Loucy (cell line): ENCODE results near the gene LRP10.

ENCODE experiments used
- H2AFZ ChIP-seq: fragments of 200-600 bp; sonication (generic); 2 replicates; pipeline ENCODE4 v1.6.0; 2016; ENCODE audit warnings: antibody characterized with exemption, mild to moderate bottlenecking, low read length, moderate library complexity
- H3F3A ChIP-seq: fragments of 200-600 bp; 2 replicates; pipeline ENCODE4 v1.6.0; 2016; ENCODE audit warnings: antibody characterized with exemption, low read depth, mild to moderate bottlenecking
- H3K27me3 ChIP-seq: fragments of 200-600 bp; sonication (generic); 2 replicates; pipeline ENCODE4 v1.6.1; 2014; ENCODE audit warnings: low read length, mild to moderate bottlenecking; ENCODE audit not compliant: insufficient read depth, poor library complexity, severe bottlenecking
- H3K36me3 ChIP-seq: fragments of 200-600 bp; sonication (generic); 2 replicates; pipeline ENCODE4 v1.6.1; 2016; ENCODE audit warnings: low read length; ENCODE audit not compliant: insufficient read depth
- H3K4me1 ChIP-seq: fragments of 200-600 bp; sonication (generic); 2 replicates; pipeline ENCODE4 v1.5.1; 2014; ENCODE audit warnings: low read length, mild to moderate bottlenecking; ENCODE audit not compliant: insufficient read depth, poor library complexity, severe bottlenecking
- H3K4me2 ChIP-seq: fragments of 200-600 bp; sonication (generic); 2 replicates; pipeline ENCODE4 v1.6.0; 2014; ENCODE audit warnings: antibody characterized with exemption, low read length, low read depth, mild to moderate bottlenecking; ENCODE audit not compliant: poor library complexity, severe bottlenecking
- H3K4me3 ChIP-seq: fragments of 200-600 bp; sonication (generic); 2 replicates; pipeline ENCODE4 v1.5.1; 2014; ENCODE audit warnings: low read length, mild to moderate bottlenecking, mixed read lengths; ENCODE audit not compliant: poor library complexity, severe bottlenecking
- H3K79me2 ChIP-seq: fragments of 200-600 bp; sonication (generic); 2 replicates; pipeline ENCODE4 v1.6.1; 2014; ENCODE audit warnings: low read length; ENCODE audit not compliant: insufficient read depth
- H3K9ac ChIP-seq: fragments of 200-600 bp; sonication (generic); 2 replicates; pipeline ENCODE4 v1.6.0; 2014; ENCODE audit warnings: mild to moderate bottlenecking, low read depth, low read length, moderate library complexity; ENCODE audit not compliant: poor library complexity, severe bottlenecking
- H3K9me2 ChIP-seq: fragments of 200-600 bp; sonication (generic); replicated peaks from 2 replicates; pipeline ENCODE4 v1.6.1; 2016; ENCODE audit warnings: low read depth, low read length, mixed read lengths
- H3K9me3 ChIP-seq: fragments of 200-600 bp; sonication (generic); 2 replicates; pipeline ENCODE4 v1.6.1; 2014; ENCODE audit warnings: mild to moderate bottlenecking, antibody characterized with exemption, low read length, low read depth; ENCODE audit not compliant: insufficient read depth
- H4K20me1 ChIP-seq: fragments of 200-600 bp; sonication (generic); 2 replicates; pipeline ENCODE4 v1.6.0; 2014; ENCODE audit warnings: antibody characterized with exemption, low read length, mild to moderate bottlenecking; ENCODE audit not compliant: insufficient read depth, poor library complexity, severe bottlenecking
- EZH2phosphoT487 ChIP-seq: fragments of 200-600 bp; IDR thresholded peaks from 2 replicates; pipeline ENCODE4 v1.6.1; 2018; ENCODE audit warnings: antibody characterized with exemption, mild to moderate bottlenecking, moderate library complexity, borderline replicate concordance
- TF ChIP-seq, protein P1 (sequence below): fragments of 200-600 bp; sonication (generic); conservative IDR thresholded peaks from 2 replicates; pipeline ENCODE4 v1.5.1; 2014; ENCODE audit warnings: mild to moderate bottlenecking, antibody characterized with exemption, low read length

LRP10 gene

DNA sequence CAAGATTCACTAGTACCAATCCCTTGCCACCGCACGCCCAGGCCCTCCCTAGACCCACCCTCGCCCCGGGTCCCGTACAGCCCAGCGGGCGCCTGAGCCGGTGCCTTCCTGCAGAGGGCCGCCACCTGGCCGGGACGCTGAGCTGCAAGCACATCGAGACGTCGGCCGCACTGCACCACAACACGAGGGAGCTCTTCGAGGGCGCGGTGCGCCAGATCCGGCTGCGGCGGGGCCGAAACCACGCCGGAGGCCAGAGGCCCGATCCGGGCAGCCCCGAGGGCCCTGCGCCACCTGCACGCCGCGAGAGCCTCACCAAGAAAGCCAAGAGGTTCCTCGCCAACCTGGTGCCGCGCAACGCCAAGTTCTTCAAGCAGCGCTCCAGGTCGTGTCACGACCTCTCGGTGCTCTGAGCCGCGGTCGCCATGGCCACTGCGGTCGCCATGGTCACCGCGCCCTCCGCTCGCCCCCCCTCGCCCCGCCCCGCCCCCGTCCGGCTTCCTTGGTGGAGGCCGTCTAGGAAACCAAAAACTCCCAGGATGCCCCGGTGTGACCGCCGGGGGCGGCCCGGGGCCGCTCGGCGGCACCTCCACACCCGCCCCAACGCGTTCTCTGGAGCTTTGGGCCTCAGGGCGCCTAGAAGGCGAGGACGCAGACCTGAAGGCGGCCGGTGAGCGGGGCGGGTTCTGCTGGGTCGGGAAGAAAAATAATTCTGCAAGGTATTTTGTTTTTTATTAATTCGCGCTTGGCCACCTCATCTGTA lies 15.1 kb downstream of the LRP10 start:
- TF ChIP-seq, protein P1, sequence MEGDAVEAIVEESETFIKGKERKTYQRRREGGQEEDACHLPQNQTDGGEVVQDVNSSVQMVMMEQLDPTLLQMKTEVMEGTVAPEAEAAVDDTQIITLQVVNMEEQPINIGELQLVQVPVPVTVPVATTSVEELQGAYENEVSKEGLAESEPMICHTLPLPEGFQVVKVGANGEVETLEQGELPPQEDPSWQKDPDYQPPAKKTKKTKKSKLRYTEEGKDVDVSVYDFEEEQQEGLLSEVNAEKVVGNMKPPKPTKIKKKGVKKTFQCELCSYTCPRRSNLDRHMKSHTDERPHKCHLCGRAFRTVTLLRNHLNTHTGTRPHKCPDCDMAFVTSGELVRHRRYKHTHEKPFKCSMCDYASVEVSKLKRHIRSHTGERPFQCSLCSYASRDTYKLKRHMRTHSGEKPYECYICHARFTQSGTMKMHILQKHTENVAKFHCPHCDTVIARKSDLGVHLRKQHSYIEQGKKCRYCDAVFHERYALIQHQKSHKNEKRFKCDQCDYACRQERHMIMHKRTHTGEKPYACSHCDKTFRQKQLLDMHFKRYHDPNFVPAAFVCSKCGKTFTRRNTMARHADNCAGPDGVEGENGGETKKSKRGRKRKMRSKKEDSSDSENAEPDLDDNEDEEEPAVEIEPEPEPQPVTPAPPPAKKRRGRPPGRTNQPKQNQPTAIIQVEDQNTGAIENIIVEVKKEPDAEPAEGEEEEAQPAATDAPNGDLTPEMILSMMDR: no peak
- TF ChIP-seq EZH2phosphoT487: no peak
- Histone ChIP-seq H4K20me1 (no peaks in the 10 kb centered on the region), H2AFZ (no peak overlapping the region), H3K36me3 (no peaks in the 10 kb centered on the region), H3K9me2 (no peaks in the 10 kb centered on the region), H3K4me1 (no peaks in the 10 kb centered on the region), H3K4me2 (no peak overlapping the region), H3K27me3 (no peaks in the 10 kb centered on the region), H3K79me2 (no peaks in the 10 kb centered on the region), H3K9me3 (no peaks in the 10 kb centered on the region), H3F3A (no peaks in the 10 kb centered on the region), H3K4me3 (no peak overlapping the region), H3K9ac (no peak overlapping the region)

DNA sequence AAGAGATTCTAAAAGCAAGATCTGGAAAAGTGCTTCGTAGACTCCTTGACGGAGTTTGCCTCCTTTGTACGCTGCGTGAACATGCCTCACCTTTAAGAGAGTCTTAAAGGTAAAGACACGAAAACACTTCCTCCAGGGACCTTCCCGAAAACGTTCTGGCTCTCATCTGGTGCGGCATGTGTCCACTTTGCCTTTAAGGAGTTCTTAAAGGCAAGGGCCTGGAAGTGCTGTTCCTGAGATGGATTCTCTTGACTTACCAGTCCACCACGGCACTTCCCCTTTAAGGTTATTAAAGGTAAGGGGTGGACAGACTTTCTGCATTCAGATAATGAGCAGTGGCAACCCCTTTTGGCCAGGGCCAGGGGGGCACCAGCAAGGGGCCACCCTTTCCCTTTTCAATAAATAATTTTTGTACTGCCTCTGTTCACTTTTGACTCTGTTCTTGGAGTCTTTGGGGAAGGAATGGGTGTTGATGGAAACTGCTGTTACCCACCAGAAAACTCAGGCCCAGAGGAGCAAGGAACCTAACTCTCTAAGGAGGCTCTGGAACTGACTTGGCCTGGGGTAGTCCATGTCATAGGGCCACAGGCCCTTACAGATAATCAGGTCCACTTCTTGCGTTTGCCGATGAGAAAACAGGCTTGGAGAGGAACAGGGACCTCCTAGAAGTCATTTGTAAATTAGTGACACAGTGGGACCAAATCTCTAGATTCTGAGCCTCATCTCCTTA lies 15.9 kb downstream of the LRP10 start:
- Histone ChIP-seq H3K4me1 (no peaks in the 10 kb centered on the region), H3K36me3 (no peaks in the 10 kb centered on the region), H3K4me2 (no peak overlapping the region), H2AFZ (no peak overlapping the region), H3K79me2 (no peaks in the 10 kb centered on the region), H3K4me3 (no peak overlapping the region), H3K9ac (no peak overlapping the region), H3K27me3 (no peaks in the 10 kb centered on the region), H4K20me1 (no peaks in the 10 kb centered on the region), H3F3A (no peaks in the 10 kb centered on the region), H3K9me2 (no peaks in the 10 kb centered on the region), H3K9me3 (no peaks in the 10 kb centered on the region)
- TF ChIP-seq, protein P1: no peak
- TF ChIP-seq EZH2phosphoT487: no peak

DNA sequence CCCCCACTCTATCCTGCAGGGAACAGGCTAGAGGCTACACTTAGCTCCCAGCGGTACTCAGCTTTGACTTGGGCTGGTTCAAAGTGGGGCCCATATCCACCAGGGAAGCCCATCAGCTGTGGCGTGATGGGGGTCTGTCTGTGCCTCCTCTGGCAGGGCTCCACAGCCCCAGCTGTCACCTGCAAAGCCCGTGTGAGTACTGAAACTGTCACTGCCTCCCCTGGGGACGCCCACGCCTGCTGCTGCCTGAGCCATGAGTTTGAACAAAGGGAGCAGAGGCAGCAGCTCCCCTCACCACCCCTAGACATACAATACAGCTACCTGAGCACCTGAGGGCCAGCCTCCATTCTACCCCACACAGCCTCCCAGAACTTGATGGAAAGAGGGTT lies 16.4 kb downstream of the LRP10 start:
- Histone ChIP-seq H3K4me3 (no peak overlapping the region), H3K79me2 (no peaks in the 10 kb centered on the region), H3K4me1 (no peaks in the 10 kb centered on the region), H3K9me3 (no peaks in the 10 kb centered on the region), H3F3A (no peaks in the 10 kb centered on the region), H3K36me3 (no peaks in the 10 kb centered on the region), H3K9ac (no peak overlapping the region), H4K20me1 (no peaks in the 10 kb centered on the region), H3K27me3 (no peaks in the 10 kb centered on the region), H2AFZ (no peak overlapping the region), H3K9me2 (no peaks in the 10 kb centered on the region), H3K4me2 (no peak overlapping the region)
- no peak for TF ChIP-seq EZH2phosphoT487
- TF ChIP-seq, protein P1: no peak
